NCI-H748 treated with DMSO at 0.1 percent for 48 hours (cell line): ENCODE data around the gene GUCA2A.
"Not testable (repeated sequence)": the region's sequence is repeated elsewhere in the genome, so short reads cannot be mapped to it uniquely, and the experiment has no call there.

ENCODE experiments used
- DNase-seq: peaks from one replicate; lab custom pipeline; 2025; lab: John Stamatoyannopoulos, UW

GUCA2A gene

DNA sequence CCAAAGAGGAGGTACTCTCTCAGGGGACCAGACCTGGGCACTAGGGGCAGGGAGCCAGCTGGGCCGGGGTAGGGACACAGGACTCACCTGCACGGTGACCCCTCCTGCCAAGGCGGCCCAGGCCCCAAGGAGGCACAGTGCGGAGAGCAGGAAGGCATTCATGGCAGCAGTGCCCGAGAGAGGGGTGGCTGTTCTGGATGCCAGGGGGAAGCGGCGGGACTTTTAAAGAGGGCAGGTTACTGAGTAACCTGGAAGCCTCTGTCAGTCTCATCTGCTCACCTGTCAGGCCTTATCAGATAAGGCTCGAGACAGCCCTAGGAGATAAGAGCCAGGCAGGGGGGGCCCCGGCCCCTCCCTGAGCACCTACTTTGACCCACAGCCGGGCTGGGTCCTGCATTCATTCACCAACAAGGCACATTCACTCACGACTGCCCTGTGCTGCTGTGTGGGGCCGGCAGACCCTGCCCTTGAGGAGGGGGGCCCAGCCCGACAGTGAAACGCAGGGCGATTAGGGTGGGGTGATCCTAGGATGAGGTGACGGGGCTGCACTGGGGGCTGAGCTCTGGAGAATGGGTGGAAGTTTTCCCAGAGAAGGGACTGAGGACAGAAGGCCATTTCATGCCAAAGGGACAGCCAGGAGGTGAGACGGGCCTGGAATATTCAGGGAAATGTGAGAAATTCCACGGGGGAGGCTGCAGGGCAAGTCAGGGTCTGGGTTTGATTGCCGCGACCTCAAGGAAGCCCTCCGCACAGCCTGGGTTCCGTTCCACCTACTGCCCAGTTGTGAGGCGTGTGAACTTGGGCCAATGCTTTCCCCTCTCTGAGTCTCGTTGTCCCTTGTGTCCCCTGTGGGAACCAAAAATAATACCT, at the start of gene GUCA2A:
Gene GUCA2A (minus strand): TSS at position 195 of the 870 bp plus-strand sequence. CDS start 33 bp downstream, at position 162.
- DNase-seq, result no peak

DNA sequence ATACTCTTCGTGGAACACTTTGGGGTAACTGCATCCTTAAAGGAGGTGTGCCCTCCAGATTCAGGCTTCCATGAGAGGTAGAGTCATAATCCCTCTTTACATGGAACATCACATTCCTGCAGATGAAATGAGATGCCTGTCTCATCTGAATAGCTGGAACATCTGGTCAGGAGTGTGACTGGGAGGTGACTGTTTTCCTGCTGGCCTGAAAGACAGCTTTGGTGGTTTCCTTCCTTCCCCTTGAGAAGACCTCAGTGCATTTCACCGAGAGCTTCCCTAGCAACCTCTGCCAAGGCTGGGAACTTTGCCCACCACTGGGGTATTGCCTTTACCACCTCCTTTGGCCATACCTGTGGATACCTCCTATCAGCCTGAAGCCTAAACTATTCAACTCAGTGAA, 46.7 kb upstream of the GUCA2A start:
- DNase-seq, result no peak

DNA sequence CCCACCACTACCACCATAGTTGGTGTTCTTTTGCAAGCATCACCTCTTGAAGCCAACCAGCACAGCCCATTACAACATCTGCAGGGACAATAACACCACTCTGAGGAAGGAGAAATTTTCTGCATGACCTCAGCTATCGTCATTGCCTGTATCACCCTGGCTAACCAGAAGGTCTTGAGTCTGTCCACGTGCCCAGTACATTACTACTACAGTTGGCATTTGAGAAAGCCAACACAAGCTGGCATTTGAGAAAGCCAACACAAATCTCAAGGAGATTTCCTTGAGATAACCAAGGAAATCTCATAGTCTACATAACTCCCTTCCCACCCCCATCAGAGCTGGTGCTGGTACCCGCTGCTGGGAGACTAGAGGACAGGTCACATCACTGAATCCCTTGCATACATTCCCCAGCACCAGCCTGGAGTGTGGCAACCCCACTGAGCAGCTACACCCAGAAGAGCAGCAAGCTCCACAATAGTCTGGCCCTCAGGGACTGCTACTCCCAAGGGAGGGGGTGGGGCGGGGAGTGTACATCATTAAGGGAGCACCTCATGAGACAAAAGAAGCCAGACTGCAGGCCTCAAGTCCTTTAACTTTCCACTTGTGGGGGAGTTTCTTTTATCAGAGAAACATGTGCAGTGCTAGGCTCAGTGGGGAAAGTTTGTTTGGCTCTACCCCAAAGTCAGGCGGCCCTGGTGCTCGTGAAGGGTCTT, 46.0 kb upstream of the GUCA2A start:
- DNase-seq, result no peak

GRCh38 chr1:42209526-42210251, 45.1 kb upstream of the GUCA2A start:
- DNase-seq, result no peak

GRCh38 chr1:42206930-42207329, 42.4 kb upstream of the GUCA2A start:
- not testable (repeated sequence) for DNase-seq

GRCh38 chr1:42206164-42206563, 41.6 kb upstream of the GUCA2A start:
- DNase-seq, result no peak

- no peak for DNase-seq
These were observed 37.4 kb upstream of the GUCA2A start for GRCh38 chr1:42201986-42202385.

DNA sequence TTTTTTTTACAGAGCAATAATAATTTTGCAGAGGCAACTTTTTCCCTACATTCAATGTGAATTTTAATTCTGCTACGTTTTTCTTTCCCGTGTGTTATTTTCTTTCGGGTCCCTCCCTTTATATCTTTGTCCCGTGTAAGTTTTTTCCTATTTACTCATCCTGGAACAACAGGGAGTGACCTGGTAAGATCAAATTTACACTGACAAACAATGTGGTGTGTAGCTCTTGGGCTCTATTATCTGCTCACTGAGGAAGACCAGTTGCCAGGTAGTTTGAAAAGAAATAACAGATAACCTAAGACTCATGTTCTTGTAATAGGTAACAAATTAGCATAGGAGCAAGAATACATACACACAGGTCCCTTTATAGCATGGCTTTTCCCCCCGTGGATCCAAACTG, 33.7 kb upstream of the GUCA2A start:
- no peak for DNase-seq

GRCh38 chr1:42195841-42196240, 31.3 kb upstream of the GUCA2A start:
- DNase-seq, result no peak

GRCh38 chr1:42192106-42192505, 27.6 kb upstream of the GUCA2A start:
- DNase-seq, result no peak

- no peak for DNase-seq
These were observed 26.8 kb upstream of the GUCA2A start for GRCh38 chr1:42191319-42191718.

DNA sequence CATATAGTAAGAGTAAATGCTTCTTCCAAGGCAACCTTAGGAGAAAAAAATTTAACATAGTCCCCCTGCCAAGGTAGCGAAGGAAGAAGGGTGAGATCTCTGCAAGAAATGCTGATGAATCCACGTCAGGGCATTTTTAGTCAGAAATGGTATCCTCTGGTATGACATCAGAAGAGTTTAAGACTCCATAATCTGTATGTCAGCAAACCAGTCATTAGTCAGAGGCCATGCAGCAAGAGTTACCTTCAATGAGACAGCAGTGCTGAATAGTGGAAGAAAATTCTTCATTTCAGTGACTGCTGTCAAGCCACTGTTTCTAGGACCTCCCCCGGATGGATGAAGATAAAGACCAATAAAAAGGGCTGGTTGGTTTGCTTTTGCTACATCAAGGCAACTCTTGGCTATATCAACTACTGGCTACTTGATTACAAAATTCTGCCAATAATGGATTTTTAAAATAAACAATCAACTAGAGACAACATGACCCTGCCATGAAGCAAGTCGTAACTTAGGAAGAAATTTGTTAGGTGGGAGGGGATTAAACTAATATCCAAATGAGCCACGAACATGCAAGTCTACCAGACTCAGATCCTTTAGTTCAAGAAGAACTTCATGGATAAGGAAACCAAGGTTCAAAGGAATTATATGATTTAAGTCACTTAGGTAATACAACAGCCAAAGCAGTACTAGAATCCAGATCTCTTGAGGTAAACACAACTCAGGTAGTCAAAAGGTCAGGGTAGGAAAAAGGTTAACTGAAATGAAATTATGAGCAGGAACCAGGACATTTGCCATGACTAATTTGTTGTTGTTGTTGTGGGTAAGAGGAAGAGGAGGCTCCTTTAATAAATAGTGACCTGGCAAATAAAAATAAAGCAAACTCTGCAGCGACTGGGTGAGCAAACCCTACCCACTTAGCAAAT, 25.6 kb upstream of the GUCA2A start:
- no peak for DNase-seq

GRCh38 chr1:42186152-42186551, 21.6 kb upstream of the GUCA2A start:
- no peak for DNase-seq

- DNase-seq, result no peak
These were observed 20.1 kb upstream of the GUCA2A start for GRCh38 chr1:42184616-42185015.

DNA sequence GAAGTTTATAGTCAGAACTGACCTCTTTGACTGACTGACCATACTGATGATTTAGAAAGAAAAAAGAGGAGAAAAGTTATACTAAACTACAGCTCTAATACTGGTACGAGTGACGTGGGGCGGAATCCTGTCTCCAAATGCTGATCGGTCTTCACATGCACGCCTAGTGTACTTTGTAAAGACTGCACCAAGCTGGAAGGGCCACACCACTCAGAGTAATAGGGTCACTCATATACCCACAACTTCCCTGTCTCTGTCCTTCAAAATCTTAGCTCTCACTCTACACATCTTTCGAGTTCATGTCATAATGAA, 19.4 kb upstream of the GUCA2A start:
- DNase-seq, result no peak

- DNase-seq, result no peak
These were observed 18.8 kb upstream of the GUCA2A start for GRCh38 chr1:42183210-42183956.

GRCh38 chr1:42181687-42182086, 17.1 kb upstream of the GUCA2A start:
- no peak for DNase-seq

DNA sequence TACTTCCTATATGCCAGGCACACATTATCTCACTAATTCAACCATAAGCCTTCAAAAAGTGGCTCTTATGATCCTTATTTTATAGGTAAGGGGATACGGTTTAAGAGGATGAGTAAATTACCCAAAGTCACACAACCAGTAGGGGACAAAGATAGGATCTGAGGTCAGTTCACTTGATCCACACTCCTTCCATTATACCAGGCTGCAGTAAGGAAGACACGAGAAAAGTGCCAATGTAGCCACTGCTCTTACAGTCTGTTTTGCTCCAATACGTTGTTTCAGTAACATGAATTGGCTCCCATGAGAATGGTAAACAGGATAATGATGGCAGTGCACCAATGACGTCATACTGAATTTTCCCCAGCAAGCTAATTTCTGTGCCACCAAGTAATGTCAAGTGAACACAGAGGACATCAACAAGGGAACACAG, 15.4 kb upstream of the GUCA2A start:
- DNase-seq, result no peak

DNA sequence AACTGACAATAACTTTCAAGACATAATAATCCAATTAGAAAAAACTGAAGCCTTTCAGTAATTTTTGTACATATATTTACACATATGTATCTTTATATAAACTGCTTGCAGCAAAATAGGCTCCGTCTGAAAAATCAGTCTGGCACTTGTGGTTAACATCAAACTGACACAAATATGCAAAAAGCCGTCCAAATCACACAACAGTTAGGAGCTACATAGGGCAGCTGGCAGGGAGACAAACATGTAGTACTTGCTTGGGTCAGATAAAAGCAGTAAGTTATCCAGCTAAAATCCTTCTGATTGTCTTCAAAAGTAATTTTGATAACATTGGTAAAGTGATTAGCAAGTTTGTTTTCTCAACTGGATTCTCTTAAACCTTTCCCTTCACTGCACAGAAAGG, 14.7 kb upstream of the GUCA2A start:
- no peak for DNase-seq

- DNase-seq, result no peak
These were observed 13.7 kb upstream of the GUCA2A start for GRCh38 chr1:42178249-42178648.

DNA sequence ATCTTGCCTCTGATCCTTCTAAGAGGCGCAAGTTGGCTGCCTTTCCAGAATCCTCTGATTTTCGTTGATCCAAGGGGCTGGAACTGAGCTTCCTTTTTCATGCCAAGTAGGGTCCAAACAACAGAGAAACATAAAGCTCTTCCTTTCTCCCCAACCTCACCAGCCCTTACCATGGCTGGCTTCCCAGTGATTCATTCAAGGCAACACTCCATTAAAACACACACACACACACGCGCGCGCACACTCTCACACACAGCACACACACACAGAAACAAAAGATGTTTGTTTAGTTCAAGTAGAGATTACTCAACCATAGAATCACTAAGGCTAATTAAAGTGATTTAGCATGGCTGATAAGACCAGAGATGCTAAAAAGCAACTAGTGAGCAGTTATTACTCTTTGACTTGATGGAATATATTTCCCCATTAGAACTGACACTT, 13.0 kb upstream of the GUCA2A start:
- peak; percentile 94 for DNase-seq
